VCaP (cell line): ENCODE data around the gene ERRFI1.

ENCODE experiments used
- H3K27ac ChIP-seq: fragments of 450-650 bp; 2 replicates; pipeline ENCODE4 v1.5.1; 2017
- CTCF ChIP-seq: fragments of 450-650 bp; conservative IDR thresholded peaks from 2 replicates; pipeline ENCODE4 v1.5.1; 2017; ENCODE audit warnings: mild to moderate bottlenecking, moderate library complexity

ERRFI1 gene

GRCh38 chr1:8026153-8026975 is at the start of gene ERRFI1:
Gene ERRFI1 (minus strand): TSS chr1:8026309. CDS start chr1:8015619, 10,690 bp downstream.
- H3K27ac ChIP-seq: peak within 1 kb of the TSS; percentile 92

GRCh38 chr1:8075511-8076051 is 49.5 kb upstream of the ERRFI1 start:
- H3K27ac ChIP-seq: no peak overlapping the region
- TF ChIP-seq CTCF: no peak

More at GRCh38 chr1:8026153-8026975, at the start of gene ERRFI1:
- no peak for TF ChIP-seq CTCF

- no peak overlapping the region for H3K27ac ChIP-seq
- TF ChIP-seq CTCF: no peak
Measured at GRCh38 chr1:8073112-8073855, 47.2 kb upstream of the ERRFI1 start.

- no peak for TF ChIP-seq CTCF
- H3K27ac ChIP-seq: peak overlapping the region; percentile 98
Measured at GRCh38 chr1:8070381-8070811, 44.3 kb upstream of the ERRFI1 start.

- peak overlapping the region; percentile 98 for H3K27ac ChIP-seq
Measured at GRCh38 chr1:8069614-8070320, 43.7 kb upstream of the ERRFI1 start.

- no peak for TF ChIP-seq CTCF
Measured at GRCh38 chr1:8065369-8065768, 39.3 kb upstream of the ERRFI1 start.

GRCh38 chr1:8063298-8064036 is 37.4 kb upstream of the ERRFI1 start:
- no peak for TF ChIP-seq CTCF
- no peak overlapping the region for H3K27ac ChIP-seq

More at GRCh38 chr1:8065369-8065768, 39.3 kb upstream of the ERRFI1 start:
- no peak overlapping the region for H3K27ac ChIP-seq
